H1 (cell line): ENCODE measurements around the gene LSM10. TPM values are rescaled to one million over a fixed set of nuclear protein-coding genes. Genes with fewer than 3 reads are reported as not detected.

Source experiments
- CTCF ChIA-PET: fragments of 300-600 bp; sonication (Branson Sonifier 250); formaldehyde crosslinking; loops from one replicate; lab custom pipeline; 2021; ENCODE audit not compliant: partially characterized antibody; lab: Charles Lee
- POLR2A ChIA-PET: fragments of 300-600 bp; sonication (Branson Sonifier 250); formaldehyde crosslinking; loops from one replicate; lab custom pipeline; 2021; ENCODE audit warnings: inconsistent platforms; ENCODE audit not compliant: partially characterized antibody; lab: Charles Lee
- DNase-seq, 2 experiments: peaks; one replicate each; pipeline versions ENCODE4 v3.0.0 to v3.0.0-alpha.2; 2010 to 2022; ENCODE audit warnings: low spot score in 2 of 2, low read depth in 1 of 2, mixed read lengths in 1 of 2
- FAIRE-seq: peaks from 2 replicates; lab custom pipeline; 2011; peaks lifted over from hg19 to GRCh38; lab: Jason Lieb, UNC
- H2AFZ ChIP-seq: 2 replicates; pipeline ENCODE4 v1.8.1; 2012; ENCODE audit warnings: low read length, inconsistent platforms
- H2AK5ac ChIP-seq: 2 replicates; pipeline ENCODE4 v1.6.1; 2013; ENCODE audit warnings: low read depth, low read length
- H2BK120ac ChIP-seq: replicated peaks from 2 replicates; pipeline ENCODE3; 2013; ENCODE audit warnings: low read depth, low read length, inconsistent platforms
- H2BK12ac ChIP-seq: 2 replicates; pipeline ENCODE4 v1.6.1; 2013; ENCODE audit warnings: low read depth, low read length
- H2BK15ac ChIP-seq: 2 replicates; pipeline ENCODE4 v1.6.1; 2013; ENCODE audit warnings: low read length
- H2BK20ac ChIP-seq: 2 replicates; pipeline ENCODE4 v1.6.1; 2013; ENCODE audit warnings: low read length
- H2BK5ac ChIP-seq: 2 replicates; pipeline ENCODE4 v1.6.1; 2013; ENCODE audit warnings: low read depth, low read length
- H3K14ac ChIP-seq: 2 replicates; pipeline ENCODE4 v1.6.1; 2013; ENCODE audit warnings: inconsistent platforms; ENCODE audit not compliant: insufficient read length
- H3K18ac ChIP-seq: 2 replicates; pipeline ENCODE4 v1.6.1; 2013; ENCODE audit warnings: low read length; ENCODE audit errors: extremely low read depth
- H3K23ac ChIP-seq: 2 replicates; pipeline ENCODE4 v1.6.1; 2013; ENCODE audit warnings: inconsistent platforms; ENCODE audit not compliant: insufficient read length
- H3K23me2 ChIP-seq: 2 replicates; pipeline ENCODE4 v1.6.1; 2013; ENCODE audit warnings: low read depth, low read length
- H3K27ac ChIP-seq: 2 replicates; pipeline ENCODE4 v1.6.1; 2011; ENCODE audit warnings: low read depth, low read length, inconsistent platforms
- H3K27me3 ChIP-seq, 4 experiments: replicated peaks in 1 of 4; 1 replicate in 1 of 4; 2 replicates in 3 of 4; pipeline versions ENCODE4 v1.6.1 to v1.8.1; 2011 to 2013; ENCODE audit warnings: low read length in 3 of 4, mild to moderate bottlenecking in 3 of 4, inconsistent platforms in 2 of 4, mixed read lengths in 2 of 4, moderate library complexity in 1 of 4; ENCODE audit not compliant: control insufficient read depth in 3 of 4, insufficient read depth in 3 of 4; ENCODE audit errors: extremely low read depth in 1 of 4
- H3K36me3 ChIP-seq, 4 experiments: 2 replicates each; pipeline versions ENCODE4 v1.6.1 to v1.8.1; 2011 to 2013; ENCODE audit warnings: mild to moderate bottlenecking in 4 of 4, low read length in 3 of 4, moderate library complexity in 2 of 4, control low read depth in 1 of 4, inconsistent platforms in 1 of 4; ENCODE audit not compliant: insufficient read depth in 4 of 4, control insufficient read depth in 2 of 4
- H3K4ac ChIP-seq: replicated peaks from 2 replicates; pipeline ENCODE3; 2013; ENCODE audit warnings: low read length, low read depth, mixed read lengths, inconsistent platforms; ENCODE audit not compliant: insufficient read length
- H3K4me1 ChIP-seq, 4 experiments: replicated peaks in 1 of 4; 1 replicate in 1 of 4; 2 replicates in 3 of 4; pipeline versions ENCODE4 v1.6.1 to v1.8.1; 2011 to 2013; ENCODE audit warnings: low read length in 3 of 4, inconsistent platforms in 2 of 4, mixed read lengths in 1 of 4; ENCODE audit not compliant: insufficient read depth in 4 of 4, control insufficient read depth in 3 of 4
- H3K4me2 ChIP-seq, 2 experiments: 2 replicates each; pipeline versions ENCODE4 v1.6.1 to v1.8.1; 2011 to 2013; ENCODE audit warnings: low read depth in 2 of 2, low read length in 2 of 2, control low read depth in 1 of 2, inconsistent platforms in 1 of 2, mild to moderate bottlenecking in 1 of 2; ENCODE audit not compliant: insufficient read depth in 1 of 2
- H3K4me3 ChIP-seq, 4 experiments: fragments of 200-600, 300-600 bp in 1 of 4; sonication (generic), shearing (Covaris generic), sonication (Bioruptor Twin) in 1 of 4; 2 replicates each; pipeline versions ENCODE4 v1.5.1 to v1.8.1; 2011 to 2016; ENCODE audit warnings: low read length in 4 of 4, low read depth in 3 of 4, control low read depth in 2 of 4, inconsistent platforms in 2 of 4, mild to moderate bottlenecking in 2 of 4, mixed read lengths in 1 of 4, moderate library complexity in 1 of 4; ENCODE audit not compliant: insufficient read depth in 2 of 4; ENCODE audit errors: extremely low read depth in 1 of 4
- H3K56ac ChIP-seq: replicated peaks from 2 replicates; pipeline ENCODE3; 2013; ENCODE audit warnings: low read depth, mild to moderate bottlenecking, mixed read lengths, low read length, inconsistent platforms; ENCODE audit not compliant: insufficient read length
- H3K79me1 ChIP-seq: 2 replicates; pipeline ENCODE4 v1.6.1; 2013; ENCODE audit warnings: low read depth, low read length, control low read depth
- H3K79me2 ChIP-seq, 2 experiments: 2 replicates each; pipeline versions ENCODE4 v1.6.1 to v1.8.1; 2012 to 2013; ENCODE audit warnings: low read length in 2 of 2, mild to moderate bottlenecking in 2 of 2, inconsistent platforms in 1 of 2; ENCODE audit not compliant: insufficient read depth in 2 of 2, control insufficient read depth in 1 of 2
- H3K9ac ChIP-seq, 4 experiments: replicated peaks in 1 of 4; 1 replicate in 1 of 4; 2 replicates in 3 of 4; pipeline versions ENCODE4 v1.6.1 to v1.8.1; 2011 to 2013; ENCODE audit warnings: low read depth in 3 of 4, low read length in 3 of 4, control low read depth in 2 of 4, mild to moderate bottlenecking in 2 of 4, moderate library complexity in 2 of 4, inconsistent platforms in 1 of 4; ENCODE audit errors: extremely low read depth in 1 of 4
- H3K9me3 ChIP-seq, 2 experiments: 2 replicates each; pipeline versions ENCODE4 v1.6.1 to v1.8.1; 2012 to 2013; ENCODE audit warnings: mild to moderate bottlenecking in 2 of 2, moderate library complexity in 2 of 2, control low read depth in 1 of 2, inconsistent platforms in 1 of 2, low read depth in 1 of 2, low read length in 1 of 2, mixed read lengths in 1 of 2; ENCODE audit not compliant: insufficient read depth in 2 of 2
- H4K20me1 ChIP-seq, 2 experiments: replicated peaks in 1 of 2; 2 replicates each; pipeline versions ENCODE3 to v1.8.1; 2011 to 2013; ENCODE audit warnings: inconsistent platforms in 2 of 2, low read length in 2 of 2, mild to moderate bottlenecking in 1 of 2; ENCODE audit not compliant: insufficient read depth in 2 of 2, control insufficient read depth in 1 of 2
- H4K5ac ChIP-seq: 2 replicates; pipeline ENCODE4 v1.6.1; 2013; ENCODE audit warnings: low read length, low read depth, mixed read lengths, inconsistent platforms; ENCODE audit not compliant: insufficient read length
- H4K8ac ChIP-seq: 2 replicates; pipeline ENCODE4 v1.8.0; 2013; ENCODE audit warnings: mild to moderate bottlenecking, moderate library complexity, low read length, inconsistent platforms; ENCODE audit not compliant: insufficient read depth; ENCODE audit errors: extremely low read depth
- H4K91ac ChIP-seq: replicated peaks from 2 replicates; pipeline ENCODE3; 2013; ENCODE audit warnings: low read length, mixed read lengths, inconsistent platforms; ENCODE audit not compliant: insufficient read length
- EZH2 ChIP-seq: fragments of 200-600 bp; sonication (generic); IDR thresholded peaks from 2 replicates; pipeline ENCODE4 v1.7.1; 2012; ENCODE audit warnings: low read depth, mild to moderate bottlenecking, moderate library complexity, low read length, inconsistent platforms; ENCODE audit not compliant: severe bottlenecking
- SUZ12 ChIP-seq: fragments of 200-600 bp; sonication (generic); IDR thresholded peaks from 2 replicates; pipeline ENCODE4 v1.6.1; 2012; ENCODE audit warnings: mild to moderate bottlenecking, inconsistent platforms, low read length, moderate library complexity, mixed read lengths
- WGBS, 2 experiments: shearing (Covaris generic) in 1 of 2; methylation state at CpG; one replicate each; pipeline versions ENCODE4 v1.1.6 to v1.1.7; 2013 to 2015; ENCODE audit warnings: low lambda C conversion rate in 2 of 2, mixed read lengths in 2 of 2, inconsistent platforms in 1 of 2, low coverage in 1 of 2, missing lambda C conversion rate in 1 of 2; ENCODE audit not compliant: insufficient replicate concordance in 2 of 2, insufficient coverage in 1 of 2, insufficient read length in 1 of 2; ENCODE audit errors: extremely low coverage in 1 of 2, missing lambda C conversion rate in 1 of 2; 5-methylcytosine and 5-hydroxymethylcytosine counted together
- polyA plus RNA-seq, 7 experiments: library from polyadenylated mRNA; depleted of rRNA in 3 of 7; stranded (reverse) in 5 of 7; unstranded in 2 of 7; fragments of >200 nt in 5 of 7; fragments of 200-250 nt in 2 of 7; gene quantifications; 1 replicate in 5 of 7; 2 replicates in 1 of 7; 4 replicates in 1 of 7; pipeline versions ENCODE4 v1.2.1 to v1.2.3, GENCODE V29; 2011 to 2013; ENCODE audit warnings: missing spikeins in 2 of 7, mixed read lengths in 2 of 7
- total RNA-seq: library from RNA; stranded (reverse); fragmentation: NEBNext Ultra II Directional; extraction: Animal tissue kit (Norgen Biotek cat#: 25700); gene quantifications from 2 replicates; pipeline ENCODE4 v1.2.1, GENCODE V29; 2021

The LSM10 gene
- total and polyA plus RNA-seq, 2 of the 8 experiments (the other 6 are each of a cell fraction or from before 2014, with no cell fraction given): 59.5 to 140 TPM

GRCh38 chr1:36389999-36390398, 7.7 kb downstream of the LSM10 start:
- Histone ChIP-seq H4K91ac (no peak overlapping the region), H4K5ac (no peak overlapping the region), H3K79me1 (peaks cover 5% of the 10 kb centered on the region; the same call in 1 of the 2 replicates), H3K23me2 (peaks cover 9% of the 10 kb centered on the region; the same call in 1 of the 2 replicates), H3K18ac (no peak overlapping the region), H4K8ac (no peak overlapping the region), H3K4me3 (no peak overlapping the region), H2AFZ (no peak overlapping the region), H3K9me3 (no peaks in the 10 kb centered on the region), H3K9ac (no peak overlapping the region), H4K20me1 (peaks cover 0 to 9% of the 10 kb centered on the region in 2 experiments), H2BK12ac (no peak overlapping the region), H3K4ac (no peak overlapping the region), H3K23ac (no peak overlapping the region), H2BK5ac (no peak overlapping the region), H3K79me2 (no peaks in the 10 kb centered on the region), H3K36me3 (peaks cover 6 to 24% (median 17%) of the 10 kb centered on the region in 4 experiments), H2BK15ac (no peak overlapping the region), H3K27me3 (no peaks in the 10 kb centered on the region), H2BK20ac (no peak overlapping the region), H2AK5ac (no peak overlapping the region), H3K56ac (no peak overlapping the region), H2BK120ac (no peak overlapping the region), H3K27ac (no peak overlapping the region), H3K14ac (no peak overlapping the region), H3K4me2 (no peak overlapping the region), H3K4me1 (peaks cover 6 to 14% (median 8%) of the 10 kb centered on the region in 4 experiments; a peak in 6 of 7 replicates)
- POLR2A ChIA-PET: no interaction called here
- CTCF ChIA-PET: interaction anchor here (1.2 to 1.7 kb wide), 3 partner anchors 10 to 865 kb away, joined by 3 to 5 read pairs (median 4); no protein-coding TSS in a partner anchor
- FAIRE-seq (no peak), DNase-seq (no peak)
- 100% methylated on average over 1 of the region's 1 CpG; no CpG with 5 or more reads in 1 of the 2 experiments for WGBS, 2 experiments
- TF ChIP-seq EZH2: no peak
- TF ChIP-seq SUZ12: no peak
